GM13977 (cell line): Measurements from ENCODE around the gene MAPK11.

Source experiments
- DNase-seq: peaks from one replicate; pipeline ENCODE4 v3.0.0; 2012; ENCODE audit warnings: low spot score
- CTCF ChIP-seq: IDR thresholded peaks from 2 replicates; pipeline ENCODE4 v1.5.1; 2012; ENCODE audit warnings: mild to moderate bottlenecking, control low read depth; ENCODE audit not compliant: insufficient read depth; ENCODE audit errors: extremely low read depth, missing control alignments
- in situ Hi-C: fragments of 300-500 bp; cut with MboI; formaldehyde crosslinking; loops from one replicate; pipeline ENCODE4 v1.12.0; 2022; ENCODE audit warnings: low sequenced_read_pairs, low pct_unique_long_range_greater_than_20kb, mixed read lengths, inconsistent platforms; ENCODE audit not compliant: unreplicated experiment

The MAPK11 gene

GRCh38 chr22:50236731-50237409 lies 33.3 kb downstream of the MAPK11 start:
- no peak for DNase-seq
- in situ Hi-C loops: no loop called here
- peak; percentile 61 for TF ChIP-seq CTCF

- no peak for TF ChIP-seq CTCF
- in situ Hi-C loops: no loop called here
- DNase-seq: no peak
Observed at GRCh38 chr22:50233223-50233622, 37.0 kb downstream of the MAPK11 start.

GRCh38 chr22:50232481-50233151 lies 37.6 kb downstream of the MAPK11 start:
- no peak for TF ChIP-seq CTCF
- in situ Hi-C loops: no loop called here
- no peak for DNase-seq

- in situ Hi-C loops: no loop called here
- TF ChIP-seq CTCF: no peak
- DNase-seq: no peak
Observed at GRCh38 chr22:50229370-50229769, 40.8 kb downstream of the MAPK11 start.

GRCh38 chr22:50228366-50228765 lies 41.8 kb downstream of the MAPK11 start:
- in situ Hi-C loops: no loop called here
- no peak for TF ChIP-seq CTCF
- no peak for DNase-seq

- in situ Hi-C loops: no loop called here
- DNase-seq: no peak
- no peak for TF ChIP-seq CTCF
Observed at GRCh38 chr22:50227579-50228215, 42.5 kb downstream of the MAPK11 start.
